HFF-Myc (cell line): Measurements from ENCODE around the gene FRMPD1.

Source experiments
- DNase-seq: peaks from one replicate; pipeline ENCODE4 v3.0.0-alpha.2; 2011; ENCODE audit warnings: low read depth; ENCODE audit errors: extremely low read depth
- H3K4me3 ChIP-seq: replicated peaks from 2 replicates; pipeline ENCODE4 v1.5.1; 2011; ENCODE audit warnings: low read depth, mild to moderate bottlenecking, control low read depth, low read length
- TF ChIP-seq, protein P1 (sequence below): IDR thresholded peaks from 2 replicates; pipeline ENCODE4 v1.5.1; 2012; ENCODE audit warnings: mild to moderate bottlenecking, low read depth, low read length, control low read depth; ENCODE audit errors: missing control alignments

Gene FRMPD1

DNA sequence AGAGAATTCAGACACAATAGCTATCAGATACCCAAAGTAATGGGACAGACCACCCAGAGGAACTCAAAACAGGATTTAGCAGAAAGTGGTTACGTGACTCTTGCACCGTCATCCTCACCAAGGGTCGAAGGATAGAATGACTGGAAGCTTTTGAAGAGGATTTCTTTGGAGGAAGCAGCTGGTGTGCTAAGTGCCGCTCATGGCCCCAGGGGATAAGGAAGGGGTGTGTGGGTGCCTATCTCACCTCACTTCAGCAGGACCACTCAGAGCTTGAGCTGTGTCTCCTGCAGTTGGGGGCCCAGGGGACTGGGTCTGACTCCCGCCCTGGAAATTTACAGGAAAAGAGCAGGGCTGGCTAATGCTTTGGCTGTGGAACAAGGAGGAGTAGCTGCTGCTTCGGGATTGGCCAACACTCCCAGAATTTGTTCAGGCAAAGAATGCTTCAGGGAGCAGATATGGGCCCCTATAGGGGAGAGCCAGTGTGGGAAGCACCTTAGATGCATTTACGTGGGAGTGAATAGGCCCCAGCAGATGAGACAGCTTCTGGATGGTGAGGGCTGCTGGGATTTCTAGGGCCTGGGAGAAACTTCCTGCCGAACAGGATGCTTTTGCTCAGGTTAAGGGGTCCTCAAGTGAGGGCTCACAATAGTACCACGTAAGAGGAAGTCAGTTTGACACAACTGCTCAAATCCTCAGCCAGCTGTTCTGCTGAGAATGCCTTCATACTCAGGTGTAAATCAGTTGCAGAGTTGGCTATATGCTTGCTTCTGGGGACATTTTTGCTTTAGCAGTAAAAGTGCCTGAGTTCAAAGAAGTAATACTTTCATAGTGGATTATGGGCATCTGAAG is 29.3 kb upstream of the FRMPD1 start:
- H3K4me3 ChIP-seq: no peak overlapping the region
- no peak for DNase-seq
- TF ChIP-seq, protein P1, sequence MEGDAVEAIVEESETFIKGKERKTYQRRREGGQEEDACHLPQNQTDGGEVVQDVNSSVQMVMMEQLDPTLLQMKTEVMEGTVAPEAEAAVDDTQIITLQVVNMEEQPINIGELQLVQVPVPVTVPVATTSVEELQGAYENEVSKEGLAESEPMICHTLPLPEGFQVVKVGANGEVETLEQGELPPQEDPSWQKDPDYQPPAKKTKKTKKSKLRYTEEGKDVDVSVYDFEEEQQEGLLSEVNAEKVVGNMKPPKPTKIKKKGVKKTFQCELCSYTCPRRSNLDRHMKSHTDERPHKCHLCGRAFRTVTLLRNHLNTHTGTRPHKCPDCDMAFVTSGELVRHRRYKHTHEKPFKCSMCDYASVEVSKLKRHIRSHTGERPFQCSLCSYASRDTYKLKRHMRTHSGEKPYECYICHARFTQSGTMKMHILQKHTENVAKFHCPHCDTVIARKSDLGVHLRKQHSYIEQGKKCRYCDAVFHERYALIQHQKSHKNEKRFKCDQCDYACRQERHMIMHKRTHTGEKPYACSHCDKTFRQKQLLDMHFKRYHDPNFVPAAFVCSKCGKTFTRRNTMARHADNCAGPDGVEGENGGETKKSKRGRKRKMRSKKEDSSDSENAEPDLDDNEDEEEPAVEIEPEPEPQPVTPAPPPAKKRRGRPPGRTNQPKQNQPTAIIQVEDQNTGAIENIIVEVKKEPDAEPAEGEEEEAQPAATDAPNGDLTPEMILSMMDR: no peak

DNA sequence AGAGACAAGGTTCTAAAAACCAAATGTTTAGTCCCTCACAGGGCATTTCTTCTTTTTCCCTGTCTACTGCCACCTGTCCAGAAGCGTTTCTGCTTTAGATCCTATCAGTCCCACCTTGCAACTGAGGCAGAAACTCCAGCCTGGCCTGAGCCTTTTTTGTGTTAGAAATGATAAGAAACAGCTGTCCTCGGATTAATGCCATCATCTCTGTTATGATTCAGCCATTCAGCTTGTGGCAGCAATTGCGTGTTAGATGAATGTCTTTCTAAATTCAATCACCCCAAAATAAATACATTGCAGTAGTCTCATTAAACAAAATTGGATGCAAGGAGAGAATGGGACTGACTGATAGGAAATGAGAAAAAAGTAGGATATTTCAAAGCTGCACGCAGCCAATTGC is 28.3 kb upstream of the FRMPD1 start:
- TF ChIP-seq, protein P1: no peak
- H3K4me3 ChIP-seq: no peak overlapping the region
- no peak for DNase-seq

DNA sequence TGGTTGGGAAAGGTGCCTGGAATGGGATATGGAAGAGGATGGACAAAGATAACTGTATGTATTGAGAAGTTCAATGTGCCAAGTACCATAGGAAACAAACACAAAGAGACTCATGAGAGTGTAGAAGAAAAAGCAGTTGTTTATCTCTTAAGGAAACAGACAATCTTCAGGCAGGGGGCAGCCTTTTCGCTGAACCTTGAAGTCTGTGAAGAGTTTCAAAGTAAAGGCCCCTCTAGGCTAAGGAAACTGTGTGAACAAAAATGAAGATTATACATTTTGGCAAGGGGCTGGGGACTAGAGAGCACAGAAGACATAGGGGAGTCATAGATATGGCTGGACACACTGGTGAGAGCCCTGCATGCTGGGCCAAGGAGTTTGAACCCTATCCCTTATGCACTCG is 27.5 kb upstream of the FRMPD1 start:
- TF ChIP-seq, protein P1: no peak
- H3K4me3 ChIP-seq: no peak overlapping the region
- no peak for DNase-seq

DNA sequence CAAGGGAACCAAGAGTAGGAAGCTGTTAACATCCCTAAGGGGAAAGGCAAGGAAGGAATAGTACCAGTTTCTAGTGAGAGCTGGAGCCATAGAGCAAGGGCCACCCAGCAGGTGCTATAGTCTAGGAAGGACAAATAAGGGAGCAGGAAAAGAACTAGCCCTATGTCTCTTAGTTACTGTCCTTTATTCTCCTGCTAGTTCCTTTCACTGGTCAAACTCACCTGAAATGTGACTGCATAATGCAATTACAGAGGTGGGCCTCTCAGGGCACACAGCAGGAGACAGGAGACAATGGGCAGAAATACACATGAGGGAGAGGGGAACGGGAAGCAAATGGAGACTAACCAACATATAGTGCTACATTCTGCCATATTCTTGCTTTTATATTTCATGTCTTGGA is 26.7 kb upstream of the FRMPD1 start:
- H3K4me3 ChIP-seq: no peak overlapping the region
- TF ChIP-seq, protein P1: no peak
- no peak for DNase-seq

DNA sequence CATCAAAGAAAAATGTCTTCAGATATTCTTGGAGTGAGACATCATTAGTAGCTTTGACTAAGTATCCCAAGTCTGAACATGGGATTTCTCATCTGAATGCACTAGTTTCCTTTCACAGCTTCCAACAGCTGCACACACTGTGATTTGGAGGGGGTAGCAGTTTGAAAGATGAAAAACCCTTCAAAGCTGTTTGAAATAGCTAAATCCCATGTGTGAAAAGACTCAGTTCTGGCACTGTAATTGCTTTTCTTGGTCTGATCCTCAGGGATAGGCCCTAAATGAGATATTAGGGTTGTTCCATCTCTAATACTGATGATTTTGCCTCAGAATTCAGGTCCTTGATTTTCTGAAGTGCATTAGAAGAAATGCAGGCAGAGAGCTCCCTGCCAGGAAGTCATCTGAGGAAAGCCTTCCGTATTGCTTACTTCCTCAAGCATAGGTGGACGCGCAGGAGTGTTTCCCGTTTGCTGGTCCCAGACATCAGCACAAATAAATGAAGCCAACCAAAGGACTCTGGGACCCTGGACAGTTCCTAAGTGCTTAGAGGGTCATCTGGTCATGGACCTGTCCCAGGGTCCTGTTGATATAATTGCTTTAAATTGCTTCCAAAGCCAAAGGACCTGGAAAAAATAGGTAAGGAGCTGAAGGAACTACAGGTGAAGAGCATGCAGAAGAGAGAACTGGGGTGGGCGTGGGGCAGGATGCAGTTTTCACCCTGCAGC is 25.6 kb upstream of the FRMPD1 start:
- H3K4me3 ChIP-seq: no peak overlapping the region
- DNase-seq: no peak
- TF ChIP-seq, protein P1: no peak

DNA sequence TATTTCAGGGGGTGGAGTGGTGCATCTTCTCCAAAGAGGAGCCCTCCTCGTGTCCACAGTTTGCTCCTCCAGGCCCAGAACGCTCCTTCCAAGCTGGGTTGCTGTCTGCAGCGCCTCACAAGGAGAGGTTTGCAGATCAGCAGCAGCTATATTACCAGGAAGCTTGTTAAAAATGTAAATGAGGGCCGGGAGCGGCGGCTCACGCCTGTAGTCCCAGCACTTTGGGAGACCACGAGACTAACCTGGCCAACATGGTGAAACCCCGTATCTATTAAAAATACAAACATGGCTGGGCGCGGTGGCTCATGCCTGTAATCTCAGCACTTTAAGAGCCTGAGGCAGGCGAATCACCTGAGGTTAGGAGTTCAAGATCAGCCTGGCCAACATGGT is 25.0 kb upstream of the FRMPD1 start:
- DNase-seq: no peak
- TF ChIP-seq, protein P1: no peak
- no peak overlapping the region for H3K4me3 ChIP-seq
